GM23338 (cell line): ENCODE data around the gene HTT.

Experiments
- CREB1 ChIP-seq: fragments of 250-450 bp; sonication (Bioruptor Pico); IDR thresholded peaks from 2 replicates; pipeline ENCODE4 v1.5.0; 2020; ENCODE audit warnings: low read depth, mild to moderate bottlenecking, moderate library complexity
- EZH2phosphoT487 ChIP-seq: fragments of 200-600 bp; sonication (generic); IDR thresholded peaks from one replicate; pipeline ENCODE4 v1.8.1; 2018; ENCODE audit warnings: antibody characterized with exemption; ENCODE audit not compliant: unreplicated experiment
- POLR2AphosphoS5 ChIP-seq: IDR thresholded peaks from 2 replicates; pipeline ENCODE4 v1.6.1; 2016; ENCODE audit warnings: antibody characterized with exemption, low read depth
- TF ChIP-seq, protein P1 (sequence below), 2 experiments: fragments of 200-600 bp in 1 of 2; sonication (generic) in 1 of 2; conservative IDR thresholded peaks; 2 replicates each; pipeline versions ENCODE4 v1.5.1 to v1.6.1; 2016 to 2017; ENCODE audit warnings: antibody characterized with exemption in 2 of 2, low read depth in 2 of 2, mild to moderate bottlenecking in 2 of 2, moderate library complexity in 1 of 2
- TF ChIP-seq, protein P2 (sequence below): fragments of 250-450 bp; sonication (Bioruptor Pico); IDR thresholded peaks from 2 replicates; pipeline ENCODE4 v1.5.0; 2020; ENCODE audit warnings: mild to moderate bottlenecking, moderate library complexity

DNA sequence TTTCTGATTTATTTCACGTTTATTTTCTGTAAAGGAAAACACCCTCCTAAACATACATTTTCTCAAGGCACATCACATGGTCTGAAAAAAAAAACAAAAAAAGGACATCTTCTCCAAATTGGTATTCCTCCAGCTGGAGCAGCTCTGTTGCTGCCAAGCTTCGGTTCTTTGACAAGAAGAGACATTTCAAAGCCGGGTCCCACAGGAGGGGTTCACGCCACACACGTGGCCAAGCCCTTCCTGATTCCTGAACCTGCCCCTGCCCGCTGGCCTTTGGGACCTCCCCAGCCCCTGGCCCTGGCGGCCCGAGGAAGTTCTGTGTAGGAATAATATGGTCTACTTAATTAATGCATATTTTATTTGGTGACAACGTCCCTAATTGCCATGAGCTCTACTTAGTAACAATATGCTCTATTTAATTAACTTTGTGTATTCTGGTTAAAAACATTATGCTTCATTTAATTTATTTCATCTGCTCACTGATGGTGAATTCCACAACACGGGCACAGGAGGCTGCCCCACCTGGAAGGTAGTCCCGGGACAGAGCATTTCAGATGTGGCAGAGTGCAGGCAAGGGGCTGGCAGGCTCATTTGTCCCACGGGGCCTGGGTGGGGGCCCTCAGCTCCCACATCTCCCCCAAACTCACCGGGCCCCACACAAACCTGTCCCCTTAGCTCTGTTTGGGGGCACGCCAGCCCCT, 212.9 kb downstream of the HTT start:
- TF ChIP-seq, protein P1, sequence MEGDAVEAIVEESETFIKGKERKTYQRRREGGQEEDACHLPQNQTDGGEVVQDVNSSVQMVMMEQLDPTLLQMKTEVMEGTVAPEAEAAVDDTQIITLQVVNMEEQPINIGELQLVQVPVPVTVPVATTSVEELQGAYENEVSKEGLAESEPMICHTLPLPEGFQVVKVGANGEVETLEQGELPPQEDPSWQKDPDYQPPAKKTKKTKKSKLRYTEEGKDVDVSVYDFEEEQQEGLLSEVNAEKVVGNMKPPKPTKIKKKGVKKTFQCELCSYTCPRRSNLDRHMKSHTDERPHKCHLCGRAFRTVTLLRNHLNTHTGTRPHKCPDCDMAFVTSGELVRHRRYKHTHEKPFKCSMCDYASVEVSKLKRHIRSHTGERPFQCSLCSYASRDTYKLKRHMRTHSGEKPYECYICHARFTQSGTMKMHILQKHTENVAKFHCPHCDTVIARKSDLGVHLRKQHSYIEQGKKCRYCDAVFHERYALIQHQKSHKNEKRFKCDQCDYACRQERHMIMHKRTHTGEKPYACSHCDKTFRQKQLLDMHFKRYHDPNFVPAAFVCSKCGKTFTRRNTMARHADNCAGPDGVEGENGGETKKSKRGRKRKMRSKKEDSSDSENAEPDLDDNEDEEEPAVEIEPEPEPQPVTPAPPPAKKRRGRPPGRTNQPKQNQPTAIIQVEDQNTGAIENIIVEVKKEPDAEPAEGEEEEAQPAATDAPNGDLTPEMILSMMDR (conservative IDR thresholded peaks at IDR 0.05; ENCODE audit: low read depth in 2 of 2): no peak
- TF ChIP-seq CREB1: no peak
- no peak for TF ChIP-seq POLR2AphosphoS5
- TF ChIP-seq, protein P2, sequence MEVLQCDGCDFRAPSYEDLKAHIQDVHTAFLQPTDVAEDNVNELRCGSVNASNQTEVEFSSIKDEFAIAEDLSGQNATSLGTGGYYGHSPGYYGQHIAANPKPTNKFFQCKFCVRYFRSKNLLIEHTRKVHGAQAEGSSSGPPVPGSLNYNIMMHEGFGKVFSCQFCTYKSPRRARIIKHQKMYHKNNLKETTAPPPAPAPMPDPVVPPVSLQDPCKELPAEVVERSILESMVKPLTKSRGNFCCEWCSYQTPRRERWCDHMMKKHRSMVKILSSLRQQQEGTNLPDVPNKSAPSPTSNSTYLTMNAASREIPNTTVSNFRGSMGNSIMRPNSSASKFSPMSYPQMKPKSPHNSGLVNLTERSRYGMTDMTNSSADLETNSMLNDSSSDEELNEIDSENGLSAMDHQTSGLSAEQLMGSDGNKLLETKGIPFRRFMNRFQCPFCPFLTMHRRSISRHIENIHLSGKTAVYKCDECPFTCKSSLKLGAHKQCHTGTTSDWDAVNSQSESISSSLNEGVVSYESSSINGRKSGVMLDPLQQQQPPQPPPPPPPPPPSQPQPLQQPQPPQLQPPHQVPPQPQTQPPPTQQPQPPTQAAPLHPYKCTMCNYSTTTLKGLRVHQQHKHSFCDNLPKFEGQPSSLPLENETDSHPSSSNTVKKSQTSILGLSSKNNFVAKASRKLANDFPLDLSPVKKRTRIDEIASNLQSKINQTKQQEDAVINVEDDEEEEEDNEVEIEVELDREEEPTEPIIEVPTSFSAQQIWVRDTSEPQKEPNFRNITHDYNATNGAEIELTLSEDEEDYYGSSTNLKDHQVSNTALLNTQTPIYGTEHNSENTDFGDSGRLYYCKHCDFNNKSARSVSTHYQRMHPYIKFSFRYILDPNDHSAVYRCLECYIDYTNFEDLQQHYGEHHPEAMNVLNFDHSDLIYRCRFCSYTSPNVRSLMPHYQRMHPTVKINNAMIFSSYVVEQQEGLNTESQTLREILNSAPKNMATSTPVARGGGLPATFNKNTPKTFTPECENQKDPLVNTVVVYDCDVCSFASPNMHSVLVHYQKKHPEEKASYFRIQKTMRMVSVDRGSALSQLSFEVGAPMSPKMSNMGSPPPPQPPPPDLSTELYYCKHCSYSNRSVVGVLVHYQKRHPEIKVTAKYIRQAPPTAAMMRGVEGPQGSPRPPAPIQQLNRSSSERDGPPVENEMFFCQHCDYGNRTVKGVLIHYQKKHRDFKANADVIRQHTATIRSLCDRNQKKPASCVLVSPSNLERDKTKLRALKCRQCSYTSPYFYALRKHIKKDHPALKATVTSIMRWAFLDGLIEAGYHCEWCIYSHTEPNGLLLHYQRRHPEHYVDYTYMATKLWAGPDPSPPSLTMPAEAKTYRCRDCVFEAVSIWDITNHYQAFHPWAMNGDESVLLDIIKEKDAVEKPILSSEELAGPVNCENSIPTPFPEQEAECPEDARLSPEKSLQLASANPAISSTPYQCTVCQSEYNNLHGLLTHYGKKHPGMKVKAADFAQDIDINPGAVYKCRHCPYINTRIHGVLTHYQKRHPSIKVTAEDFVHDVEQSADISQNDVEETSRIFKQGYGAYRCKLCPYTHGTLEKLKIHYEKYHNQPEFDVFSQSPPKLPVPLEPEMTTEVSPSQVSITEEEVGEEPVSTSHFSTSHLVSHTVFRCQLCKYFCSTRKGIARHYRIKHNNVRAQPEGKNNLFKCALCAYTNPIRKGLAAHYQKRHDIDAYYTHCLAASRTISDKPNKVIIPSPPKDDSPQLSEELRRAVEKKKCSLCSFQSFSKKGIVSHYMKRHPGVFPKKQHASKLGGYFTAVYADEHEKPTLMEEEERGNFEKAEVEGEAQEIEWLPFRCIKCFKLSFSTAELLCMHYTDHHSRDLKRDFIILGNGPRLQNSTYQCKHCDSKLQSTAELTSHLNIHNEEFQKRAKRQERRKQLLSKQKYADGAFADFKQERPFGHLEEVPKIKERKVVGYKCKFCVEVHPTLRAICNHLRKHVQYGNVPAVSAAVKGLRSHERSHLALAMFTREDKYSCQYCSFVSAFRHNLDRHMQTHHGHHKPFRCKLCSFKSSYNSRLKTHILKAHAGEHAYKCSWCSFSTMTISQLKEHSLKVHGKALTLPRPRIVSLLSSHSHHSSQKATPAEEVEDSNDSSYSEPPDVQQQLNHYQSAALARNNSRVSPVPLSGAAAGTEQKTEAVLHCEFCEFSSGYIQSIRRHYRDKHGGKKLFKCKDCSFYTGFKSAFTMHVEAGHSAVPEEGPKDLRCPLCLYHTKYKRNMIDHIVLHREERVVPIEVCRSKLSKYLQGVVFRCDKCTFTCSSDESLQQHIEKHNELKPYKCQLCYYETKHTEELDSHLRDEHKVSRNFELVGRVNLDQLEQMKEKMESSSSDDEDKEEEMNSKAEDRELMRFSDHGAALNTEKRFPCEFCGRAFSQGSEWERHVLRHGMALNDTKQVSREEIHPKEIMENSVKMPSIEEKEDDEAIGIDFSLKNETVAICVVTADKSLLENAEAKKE (CRISPR knock-in tag): no peak
- no peak for TF ChIP-seq EZH2phosphoT487
